Ovary (tissue), 3 donors: ENCODE measurements around the gene FGGY.

ENCODE experiments used
- EP300 ChIP-seq: sonication (generic); formaldehyde crosslinking; IDR thresholded peaks from one replicate; pipeline ENCODE4 v1.6.1; 2017; ENCODE audit warnings: antibody characterized with exemption
- POLR2A ChIP-seq: fragments of 450-650 bp; IDR thresholded peaks from one replicate; pipeline ENCODE4 v1.6.1; 2017; ENCODE audit warnings: antibody characterized with exemption, mild to moderate bottlenecking, moderate library complexity
- TF ChIP-seq, protein P1 (sequence below), 3 donors: fragments of 450-650 bp in 2 of 3; fragments of 200-600 bp in 1 of 3; IDR thresholded peaks; one replicate each; pipeline versions ENCODE4 v1.5.1 to v1.8.0; 2016 to 2022; ENCODE audit warnings: antibody characterized with exemption in 3 of 3, mild to moderate bottlenecking in 1 of 3
- donor health status: DM: no; HTN: no; CAD: no.

DNA sequence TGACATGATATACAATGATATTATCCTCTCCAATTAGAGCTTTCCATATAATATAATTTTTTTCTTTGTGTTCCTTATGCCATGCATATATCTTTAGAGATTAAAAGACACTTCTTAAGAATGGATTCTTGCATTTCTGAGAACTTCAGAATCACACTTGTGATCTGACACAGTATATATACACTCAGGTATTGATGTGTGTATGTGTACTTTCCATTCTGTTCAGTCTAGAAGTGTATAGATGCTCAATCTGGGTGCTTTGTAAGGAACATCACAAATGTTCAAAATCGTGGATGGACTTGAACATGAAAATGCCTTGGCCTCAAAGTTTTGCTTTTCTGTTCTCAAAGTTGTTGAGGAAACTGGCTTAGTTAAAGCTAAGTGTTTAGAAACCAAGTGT lies 102.7 kb downstream of the FGGY start:
- TF ChIP-seq, protein P1, sequence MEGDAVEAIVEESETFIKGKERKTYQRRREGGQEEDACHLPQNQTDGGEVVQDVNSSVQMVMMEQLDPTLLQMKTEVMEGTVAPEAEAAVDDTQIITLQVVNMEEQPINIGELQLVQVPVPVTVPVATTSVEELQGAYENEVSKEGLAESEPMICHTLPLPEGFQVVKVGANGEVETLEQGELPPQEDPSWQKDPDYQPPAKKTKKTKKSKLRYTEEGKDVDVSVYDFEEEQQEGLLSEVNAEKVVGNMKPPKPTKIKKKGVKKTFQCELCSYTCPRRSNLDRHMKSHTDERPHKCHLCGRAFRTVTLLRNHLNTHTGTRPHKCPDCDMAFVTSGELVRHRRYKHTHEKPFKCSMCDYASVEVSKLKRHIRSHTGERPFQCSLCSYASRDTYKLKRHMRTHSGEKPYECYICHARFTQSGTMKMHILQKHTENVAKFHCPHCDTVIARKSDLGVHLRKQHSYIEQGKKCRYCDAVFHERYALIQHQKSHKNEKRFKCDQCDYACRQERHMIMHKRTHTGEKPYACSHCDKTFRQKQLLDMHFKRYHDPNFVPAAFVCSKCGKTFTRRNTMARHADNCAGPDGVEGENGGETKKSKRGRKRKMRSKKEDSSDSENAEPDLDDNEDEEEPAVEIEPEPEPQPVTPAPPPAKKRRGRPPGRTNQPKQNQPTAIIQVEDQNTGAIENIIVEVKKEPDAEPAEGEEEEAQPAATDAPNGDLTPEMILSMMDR (IDR thresholded peaks at IDR 0.05), result no peak
- no peak for TF ChIP-seq POLR2A
- no peak for TF ChIP-seq EP300
